Body of pancreas (tissue), 4 donors: ENCODE data around the gene TWF2.

Source experiments
- POLR2A ChIP-seq, 3 donors: fragments of 450-650 bp; IDR thresholded peaks; one replicate each; pipeline ENCODE4 v1.6.1; 2016; ENCODE audit warnings: antibody characterized with exemption in 3 of 3, mild to moderate bottlenecking in 2 of 3
- TF ChIP-seq, protein P1 (sequence below), 7 experiments: fragments of 450-650 bp in 4 of 7; fragments of 200-600 bp in 3 of 7; sonication (generic) in 3 of 7; IDR thresholded peaks; one replicate each; pipeline ENCODE4 v1.5.1; 2016 to 2019; ENCODE audit warnings: antibody characterized with exemption in 7 of 7

GRCh38 chr3:52203701-52204100 is 35.3 kb downstream of the TWF2 start:
- TF ChIP-seq, protein P1, sequence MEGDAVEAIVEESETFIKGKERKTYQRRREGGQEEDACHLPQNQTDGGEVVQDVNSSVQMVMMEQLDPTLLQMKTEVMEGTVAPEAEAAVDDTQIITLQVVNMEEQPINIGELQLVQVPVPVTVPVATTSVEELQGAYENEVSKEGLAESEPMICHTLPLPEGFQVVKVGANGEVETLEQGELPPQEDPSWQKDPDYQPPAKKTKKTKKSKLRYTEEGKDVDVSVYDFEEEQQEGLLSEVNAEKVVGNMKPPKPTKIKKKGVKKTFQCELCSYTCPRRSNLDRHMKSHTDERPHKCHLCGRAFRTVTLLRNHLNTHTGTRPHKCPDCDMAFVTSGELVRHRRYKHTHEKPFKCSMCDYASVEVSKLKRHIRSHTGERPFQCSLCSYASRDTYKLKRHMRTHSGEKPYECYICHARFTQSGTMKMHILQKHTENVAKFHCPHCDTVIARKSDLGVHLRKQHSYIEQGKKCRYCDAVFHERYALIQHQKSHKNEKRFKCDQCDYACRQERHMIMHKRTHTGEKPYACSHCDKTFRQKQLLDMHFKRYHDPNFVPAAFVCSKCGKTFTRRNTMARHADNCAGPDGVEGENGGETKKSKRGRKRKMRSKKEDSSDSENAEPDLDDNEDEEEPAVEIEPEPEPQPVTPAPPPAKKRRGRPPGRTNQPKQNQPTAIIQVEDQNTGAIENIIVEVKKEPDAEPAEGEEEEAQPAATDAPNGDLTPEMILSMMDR (IDR thresholded peaks at IDR 0.05): no peak
- no peak for TF ChIP-seq POLR2A (IDR thresholded peaks at IDR 0.05)
